GM19438 (cell line): ENCODE data around the gene XPO1.
"Not testable (repeated sequence)": the region's sequence is repeated elsewhere in the genome, so short reads cannot be mapped to it uniquely, and the experiment has no call there.

ENCODE experiments used
- ATAC-seq: cut with Tn5 transposase; IDR thresholded peaks from one replicate; pipeline ENCODE4 v1.9.1; 2021; ENCODE audit warnings: low read depth; ENCODE audit not compliant: unreplicated experiment

The XPO1 gene

GRCh38 chr2:61536572-61537276 is 1.4 kb downstream of the XPO1 start:
- ATAC-seq, result peak; percentile 55

- no peak for ATAC-seq
These were observed 2.0 kb downstream of the XPO1 start for GRCh38 chr2:61536180-61536571.

GRCh38 chr2:61535449-61535848 is 2.7 kb downstream of the XPO1 start:
- ATAC-seq, result no peak

- ATAC-seq, result no peak
These were observed 3.2 kb downstream of the XPO1 start for GRCh38 chr2:61534926-61535325.

- ATAC-seq, result no peak
These were observed 7.4 kb downstream of the XPO1 start for GRCh38 chr2:61530749-61531148.

GRCh38 chr2:61529944-61530735 is 8.0 kb downstream of the XPO1 start:
- no peak for ATAC-seq

GRCh38 chr2:61520261-61520660 is 17.9 kb downstream of the XPO1 start:
- no peak for ATAC-seq

GRCh38 chr2:61512768-61513398 is 25.3 kb downstream of the XPO1 start:
- no peak for ATAC-seq

GRCh38 chr2:61510674-61511671 is 27.2 kb downstream of the XPO1 start:
- ATAC-seq, result no peak

GRCh38 chr2:61504949-61505348 is 33.2 kb downstream of the XPO1 start:
- ATAC-seq, result no peak

- ATAC-seq, result no peak
These were observed 39.1 kb downstream of the XPO1 start for GRCh38 chr2:61499060-61499459.

GRCh38 chr2:61493523-61493942 is 44.6 kb downstream of the XPO1 start:
- no peak for ATAC-seq

GRCh38 chr2:61492476-61492875 is 45.7 kb downstream of the XPO1 start:
- ATAC-seq, result no peak

GRCh38 chr2:61485281-61485680 is 52.9 kb downstream of the XPO1 start:
- ATAC-seq, result no peak

- no peak for ATAC-seq
These were observed 60.1 kb downstream of the XPO1 start for GRCh38 chr2:61478086-61478485.

- not testable (repeated sequence) for ATAC-seq
These were observed 61.1 kb downstream of the XPO1 start for GRCh38 chr2:61476929-61477589.

GRCh38 chr2:61471905-61472805 is 66.0 kb downstream of the XPO1 start:
- no peak for ATAC-seq

GRCh38 chr2:61470965-61471904 is 66.9 kb downstream of the XPO1 start, which contains the start of gene USP34:
Gene USP34 (minus strand): TSS chr2:61471087. CDS start chr2:61470692, 395 bp downstream.
- ATAC-seq, result peak; percentile 82
